Skin of body (tissue), 2 donors: ENCODE measurements around the gene FAF1. TPM values are rescaled to one million over a fixed set of nuclear protein-coding genes. Genes with fewer than 3 reads are reported as not detected.

ENCODE experiments used
- DNase-seq: peaks from one replicate; lab custom pipeline; 2025; lab: John Stamatoyannopoulos, UW
- total RNA-seq: library from RNA; depleted of rRNA; stranded (reverse); fragments of >200 nt; gene quantifications from one replicate; pipeline ENCODE4 v1.2.3, GENCODE V29; 2014

The FAF1 gene
- total RNA-seq, 1 donor from 2014 or later = 44.6 TPM

DNA sequence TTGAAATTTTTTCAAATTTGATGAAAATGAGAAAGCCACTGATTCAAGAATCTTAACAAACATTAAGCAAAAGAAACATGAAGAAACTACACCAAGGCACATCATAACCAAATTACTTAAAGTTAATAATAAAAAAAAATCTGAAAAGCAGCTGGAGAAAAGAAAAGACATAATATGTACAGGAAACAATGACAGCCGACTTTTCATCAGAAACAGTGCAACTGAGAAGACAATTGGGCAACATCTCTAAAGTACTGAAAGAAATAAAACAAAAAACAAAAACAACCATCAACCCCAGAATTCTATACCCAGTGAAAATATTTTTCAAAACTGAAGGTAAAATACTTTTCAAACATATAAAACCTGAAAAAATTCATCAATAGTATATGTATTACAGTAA, 463.1 kb downstream of the FAF1 start:
- DNase-seq = no peak

DNA sequence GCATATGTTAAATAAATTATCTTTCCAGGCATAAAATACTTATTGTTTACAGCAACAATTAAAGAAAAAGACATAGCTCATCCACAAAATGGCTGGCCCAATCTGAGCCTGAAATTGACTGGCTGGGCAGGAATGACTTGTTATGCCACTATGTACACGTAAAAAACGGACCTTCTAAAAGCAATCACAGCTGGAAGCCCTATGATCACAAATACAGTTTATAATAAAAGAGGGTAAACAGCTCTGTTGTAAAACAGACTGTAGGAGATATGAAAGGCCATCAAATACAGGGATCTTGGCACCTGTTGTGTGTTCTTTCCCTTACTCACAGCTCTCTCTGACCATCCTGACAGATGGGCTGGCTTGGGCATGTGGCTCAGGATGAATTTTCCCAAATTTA, 466.4 kb downstream of the FAF1 start:
- no peak for DNase-seq

DNA sequence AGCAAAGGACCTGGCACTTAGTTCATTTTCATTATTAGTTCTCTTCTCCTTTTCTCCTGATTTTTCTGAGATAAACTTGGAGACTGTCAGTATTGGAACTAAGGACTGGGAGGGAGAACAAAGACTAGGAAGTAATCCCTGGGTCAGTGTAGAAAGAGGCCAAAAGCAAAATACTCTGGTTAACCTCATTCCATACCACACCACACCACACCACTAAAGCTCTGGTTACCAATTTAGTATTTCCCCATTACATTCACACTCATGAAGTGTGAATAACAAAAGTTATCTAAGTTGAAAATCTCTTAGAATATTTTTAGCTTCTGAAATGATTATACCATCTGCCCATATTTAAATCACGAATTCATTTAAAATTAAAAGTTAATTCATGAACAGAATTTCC, 467.9 kb downstream of the FAF1 start:
- DNase-seq = no peak

DNA sequence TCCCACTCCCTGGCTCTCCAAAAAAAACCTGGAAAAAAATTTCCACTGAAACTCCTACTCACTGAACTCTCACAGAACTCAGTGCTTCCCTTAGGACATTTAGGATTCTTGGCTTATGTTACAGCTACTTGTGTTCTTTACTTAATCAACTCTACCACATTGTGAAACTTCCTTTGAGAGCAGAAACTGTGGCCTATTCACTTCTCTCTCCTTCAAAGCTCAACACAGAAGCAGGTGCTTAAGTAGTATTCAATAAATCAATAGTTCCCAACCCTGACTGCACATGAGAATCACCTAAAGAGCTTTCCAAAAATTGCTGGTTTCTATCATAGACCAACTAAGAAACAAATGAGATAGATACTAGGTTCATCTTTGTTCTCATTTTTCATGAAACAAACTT, 468.9 kb downstream of the FAF1 start:
- no peak for DNase-seq

DNA sequence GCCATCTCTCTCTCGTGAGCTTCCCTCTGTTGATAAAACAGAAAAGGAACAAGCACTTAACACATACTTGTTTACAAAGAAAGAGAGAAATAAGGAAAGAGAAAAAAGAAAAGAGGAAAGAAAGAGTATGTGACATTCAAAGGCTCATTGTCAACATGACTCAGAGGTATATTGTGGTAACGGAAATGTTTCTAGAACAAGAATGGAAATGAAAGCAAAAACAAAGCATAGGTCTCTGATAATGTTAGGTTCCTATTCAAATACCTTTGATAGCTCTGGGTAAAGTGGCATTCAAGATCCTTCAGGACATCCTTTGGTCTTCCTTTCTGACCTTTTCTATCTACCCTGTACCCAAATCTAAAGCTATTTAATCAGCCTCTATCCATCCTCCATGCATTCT, 469.4 kb downstream of the FAF1 start:
- DNase-seq = no peak

DNA sequence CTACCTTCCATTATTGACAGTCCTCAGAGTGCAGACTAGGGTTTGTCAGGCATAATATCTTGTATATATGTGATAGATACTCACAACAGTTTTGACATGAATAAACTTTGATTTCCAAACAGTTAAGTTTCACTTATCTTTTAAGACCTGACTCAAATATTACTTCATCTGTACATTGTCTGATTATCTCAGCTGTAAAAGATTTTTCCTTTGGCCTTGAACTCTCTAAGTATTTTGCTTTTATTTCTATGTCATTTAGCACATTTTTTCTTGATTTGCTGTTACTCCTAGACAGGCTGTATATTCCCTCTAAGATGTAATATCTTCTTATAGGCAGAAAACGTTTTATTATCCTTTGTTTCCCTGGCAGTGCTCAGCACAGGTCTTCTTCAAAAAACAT, 471.2 kb downstream of the FAF1 start:
- DNase-seq = no peak

DNA sequence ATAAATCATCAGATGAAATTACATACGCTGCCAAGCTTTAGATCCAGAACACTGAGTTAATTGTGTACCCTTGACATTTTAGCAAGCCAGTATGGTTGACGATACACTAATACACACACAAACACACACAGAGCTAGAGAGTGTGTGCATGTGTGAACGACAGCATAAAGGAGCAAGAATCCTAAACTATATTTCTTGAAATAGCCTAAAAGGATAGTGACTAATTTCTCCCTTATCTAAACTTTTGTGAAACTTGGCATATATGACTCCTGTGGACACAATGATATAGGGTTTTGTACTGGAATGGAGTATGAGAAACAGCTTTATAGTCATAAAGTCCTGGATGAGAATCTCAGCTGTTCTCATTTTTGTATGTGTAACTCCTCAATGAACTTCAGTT, 471.7 kb downstream of the FAF1 start:
- no peak for DNase-seq

DNA sequence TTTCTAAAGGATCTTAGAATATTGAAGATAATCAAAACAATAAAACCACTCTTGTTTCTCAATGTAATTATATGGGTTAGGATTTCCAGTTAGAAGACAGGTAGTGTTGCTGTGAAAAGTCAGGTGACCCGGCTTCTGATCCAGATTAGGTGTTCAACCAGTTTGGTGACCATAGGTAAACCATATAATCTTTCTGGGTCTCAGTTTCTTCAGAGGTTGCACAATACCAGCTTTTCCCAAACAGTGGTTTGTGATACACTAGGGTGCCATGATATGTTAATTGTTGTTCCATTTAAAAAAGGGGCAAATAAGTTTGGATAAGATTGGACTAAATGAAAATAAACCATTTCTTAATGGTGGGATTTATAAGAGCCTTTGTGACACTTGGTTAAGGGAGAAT, 472.3 kb downstream of the FAF1 start:
- DNase-seq = no peak

DNA sequence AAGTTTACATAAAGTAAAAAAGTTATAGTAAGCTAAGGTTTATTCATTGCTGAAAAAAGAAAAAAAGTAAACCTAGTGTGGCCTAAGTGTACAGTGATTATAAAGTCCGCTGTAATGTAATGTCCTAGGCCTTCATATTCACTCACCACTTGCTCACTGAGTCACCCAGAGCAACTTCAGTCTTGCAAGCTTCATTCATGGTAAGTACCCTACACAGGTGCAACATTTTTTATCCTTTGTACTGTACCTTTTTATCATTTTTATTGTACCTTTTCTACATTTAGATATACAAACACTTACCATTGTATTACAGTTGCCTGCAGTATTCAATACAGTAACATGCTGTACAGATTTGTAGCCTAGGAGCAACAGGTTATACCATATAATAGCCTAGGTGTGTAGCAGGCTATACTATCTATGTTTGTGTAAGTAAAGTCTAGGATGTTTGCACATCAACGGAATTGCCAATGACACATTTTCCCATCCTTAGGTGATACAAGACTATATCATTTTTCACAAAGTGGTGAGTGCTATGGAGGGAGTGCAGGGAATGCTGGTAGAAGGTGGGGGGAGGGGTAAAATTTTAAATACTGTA, 478.8 kb downstream of the FAF1 start:
- DNase-seq = no peak

DNA sequence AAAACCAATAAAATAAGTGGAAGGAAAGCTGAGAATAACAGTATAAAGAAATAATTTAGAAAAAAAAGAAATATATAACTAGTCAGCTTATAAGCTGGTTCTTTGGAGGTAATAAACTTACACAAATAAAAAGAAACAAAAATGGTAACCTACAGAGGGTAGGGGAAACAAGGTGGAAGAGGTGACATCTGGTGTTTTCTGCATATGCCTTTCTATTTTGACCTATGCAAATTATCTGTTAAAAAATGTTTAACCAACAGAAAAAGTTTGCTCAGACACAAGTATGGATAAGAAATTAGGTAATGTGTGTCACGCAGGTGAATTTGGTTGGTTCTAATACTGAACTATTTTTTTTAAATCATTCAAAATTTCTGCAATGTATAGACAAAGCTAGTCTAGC, 483.3 kb downstream of the FAF1 start:
- no peak for DNase-seq

DNA sequence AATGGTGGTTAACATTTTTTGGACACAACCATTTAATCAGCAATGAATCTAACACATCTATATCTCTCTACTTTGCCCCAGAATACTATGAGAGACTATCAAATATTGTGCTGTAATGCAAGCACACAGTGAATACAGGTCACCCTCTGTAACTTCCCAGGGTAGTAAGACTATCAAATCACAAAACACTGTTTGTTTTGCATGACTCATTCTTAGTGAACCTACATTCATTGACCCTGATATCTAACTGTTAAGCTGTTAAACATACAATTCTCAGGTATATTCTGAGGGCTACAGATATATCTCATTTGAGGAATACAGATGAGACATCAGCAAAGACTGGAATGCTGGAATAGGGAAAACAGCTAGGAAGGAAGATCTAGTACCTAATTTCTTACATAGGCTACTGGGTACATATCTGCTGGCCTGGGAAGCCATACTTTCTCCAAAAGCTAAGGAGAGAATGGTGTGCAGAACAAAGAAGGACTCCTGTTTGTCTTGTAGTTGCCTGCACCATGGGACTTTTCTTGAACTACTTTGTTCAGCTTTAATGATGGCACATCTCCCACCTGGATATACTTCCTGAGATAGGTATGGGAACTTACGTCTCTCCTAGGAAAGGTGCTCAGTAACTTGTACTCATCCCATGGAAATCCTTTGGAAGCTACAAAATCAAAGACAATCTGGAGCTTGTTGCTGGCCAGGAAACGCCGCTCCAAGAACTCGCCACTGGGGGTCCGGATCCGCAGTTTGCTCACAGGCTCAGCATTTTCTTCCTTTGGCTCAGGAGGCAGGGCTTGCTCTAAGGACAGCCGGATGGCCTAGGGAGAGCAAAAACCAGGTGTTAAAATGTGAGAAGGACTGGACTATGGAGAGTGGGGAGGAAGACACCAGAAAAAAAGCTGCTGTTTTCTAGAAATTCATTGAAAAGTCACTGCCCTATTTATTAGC, 484.9 kb downstream of the FAF1 start:
- no peak for DNase-seq

DNA sequence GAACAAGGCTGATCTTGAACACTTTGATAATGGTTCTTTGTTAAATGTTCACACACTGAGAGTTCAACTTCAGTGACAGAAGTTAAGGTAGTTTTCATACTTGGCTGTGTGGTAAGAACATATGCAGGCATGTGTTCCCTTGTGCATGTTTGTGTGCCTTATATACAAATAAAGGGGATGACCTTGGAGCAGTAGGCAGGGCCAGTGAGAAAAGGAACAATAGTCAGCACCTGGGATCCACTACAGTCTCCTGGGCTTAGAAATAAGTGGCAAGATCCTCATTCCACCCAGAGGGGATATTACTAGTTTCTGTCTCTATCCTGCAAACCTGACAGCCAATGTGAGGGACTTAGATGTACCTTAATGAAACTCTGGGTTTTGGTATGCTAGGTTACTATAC, 486.6 kb downstream of the FAF1 start:
- DNase-seq = no peak

DNA sequence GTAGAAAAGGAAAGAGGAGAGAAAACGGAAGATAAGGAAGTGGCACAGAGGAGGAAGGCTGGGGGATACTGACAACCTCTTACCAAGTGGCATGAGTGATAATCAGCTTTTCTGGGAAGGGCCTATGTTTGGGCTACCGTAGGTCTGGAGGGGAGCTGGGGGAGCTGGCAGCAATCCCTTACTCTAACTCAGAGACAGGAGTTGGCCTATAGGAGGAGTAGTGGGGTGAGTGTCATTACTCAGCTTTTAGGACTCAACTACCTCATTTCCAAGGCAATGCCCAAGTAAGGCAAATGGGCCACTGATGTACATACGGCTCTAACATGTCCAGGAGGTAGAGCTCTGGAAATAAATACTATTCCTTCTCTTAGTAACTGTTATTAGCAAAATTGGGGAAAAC, 488.1 kb downstream of the FAF1 start:
- DNase-seq = no peak

DNA sequence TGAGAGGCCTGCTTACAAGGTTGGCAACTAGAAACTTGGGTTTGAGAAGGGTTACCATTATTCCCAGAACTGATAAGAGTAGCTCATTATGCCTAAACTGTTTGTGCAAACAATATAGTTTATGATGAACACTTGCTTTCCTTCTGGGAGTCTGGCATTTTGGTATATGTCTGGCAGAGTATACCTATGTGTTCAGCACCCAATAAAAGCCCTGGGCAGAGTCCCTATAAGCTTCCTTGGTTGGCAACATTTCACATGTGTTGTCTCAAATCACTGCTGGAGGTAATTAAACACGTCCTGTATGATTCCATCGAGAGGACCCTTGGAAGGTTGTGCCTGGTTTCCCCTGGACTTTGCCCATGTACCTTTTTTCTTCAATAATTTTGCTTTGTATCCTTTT, 497.1 kb downstream of the FAF1 start:
- no peak for DNase-seq

DNA sequence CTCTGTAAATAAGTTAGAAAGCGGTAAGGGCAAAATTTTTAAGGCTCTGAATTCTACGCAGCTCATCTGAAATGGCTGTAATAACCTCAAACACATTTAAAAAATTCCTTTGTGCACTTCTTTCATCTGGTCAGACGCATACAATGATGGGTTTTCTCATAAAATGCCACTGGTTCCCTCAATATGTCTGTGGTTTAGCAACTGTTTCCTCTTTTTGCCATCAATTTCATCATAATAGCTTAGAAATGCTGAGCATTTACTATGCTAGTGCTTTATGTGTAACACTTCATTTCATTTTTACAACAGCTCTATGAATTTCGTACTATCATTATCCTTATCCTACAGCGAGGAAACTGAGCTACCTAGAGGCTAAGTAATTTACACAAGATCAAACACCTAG, 501.6 kb downstream of the FAF1 start:
- DNase-seq = no peak

DNA sequence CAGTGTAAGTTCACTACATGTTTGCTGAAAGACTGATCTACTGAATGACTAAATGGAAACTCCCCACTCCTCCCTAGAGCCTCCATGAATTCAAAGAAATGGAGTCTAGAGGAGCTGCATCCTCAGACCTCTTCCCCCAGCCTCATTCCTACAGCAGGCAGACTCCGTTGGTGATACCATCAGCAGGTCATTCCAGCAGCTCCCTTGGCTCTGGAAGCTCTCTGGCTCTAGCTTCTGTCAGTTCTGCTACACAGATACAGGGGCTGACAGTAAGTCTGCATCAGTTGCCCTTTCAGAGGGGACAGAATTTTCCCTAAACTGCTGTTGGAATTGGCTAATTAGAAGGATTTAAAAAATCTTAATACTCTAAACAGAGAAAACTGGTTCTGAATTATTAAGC, 505.2 kb downstream of the FAF1 start:
- DNase-seq = no peak

DNA sequence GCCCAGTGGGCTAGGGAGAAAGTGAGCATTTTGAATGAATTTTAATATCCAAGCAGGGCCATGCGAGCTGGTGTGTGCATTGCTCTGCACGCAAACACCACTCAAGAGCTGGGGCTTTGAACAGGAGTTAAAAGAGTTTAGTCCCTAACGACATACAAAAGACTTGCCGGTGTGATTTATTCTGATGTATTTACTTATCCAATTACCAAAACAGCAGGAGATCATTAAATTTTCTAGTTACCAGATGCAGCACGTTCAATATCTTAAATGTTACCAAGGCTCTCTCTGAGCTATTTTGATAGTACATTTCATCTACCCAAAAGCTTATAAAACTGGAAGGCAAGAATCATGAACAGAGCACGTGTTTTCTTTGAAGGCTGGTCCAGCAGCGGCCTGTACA, 506.8 kb downstream of the FAF1 start:
- no peak for DNase-seq

DNA sequence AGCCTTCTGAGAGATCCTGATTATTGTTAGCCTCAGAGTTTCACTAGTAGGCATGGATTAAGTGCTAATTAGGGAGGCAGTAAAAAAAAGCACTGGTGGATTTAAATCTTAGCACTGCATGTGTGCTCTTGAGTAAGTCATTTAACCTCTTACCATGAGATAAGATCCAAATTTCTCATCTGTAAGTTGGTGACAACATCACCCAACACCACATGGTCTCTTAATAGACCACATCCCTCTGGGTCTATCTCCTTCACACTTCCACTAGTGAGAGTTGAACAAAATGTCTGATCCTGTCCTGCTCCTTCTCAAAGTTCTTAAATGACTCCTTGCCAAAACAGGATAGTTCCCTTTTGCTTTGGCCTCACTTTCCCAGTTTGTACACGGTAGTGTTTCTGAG, 507.4 kb downstream of the FAF1 start:
- DNase-seq = no peak

DNA sequence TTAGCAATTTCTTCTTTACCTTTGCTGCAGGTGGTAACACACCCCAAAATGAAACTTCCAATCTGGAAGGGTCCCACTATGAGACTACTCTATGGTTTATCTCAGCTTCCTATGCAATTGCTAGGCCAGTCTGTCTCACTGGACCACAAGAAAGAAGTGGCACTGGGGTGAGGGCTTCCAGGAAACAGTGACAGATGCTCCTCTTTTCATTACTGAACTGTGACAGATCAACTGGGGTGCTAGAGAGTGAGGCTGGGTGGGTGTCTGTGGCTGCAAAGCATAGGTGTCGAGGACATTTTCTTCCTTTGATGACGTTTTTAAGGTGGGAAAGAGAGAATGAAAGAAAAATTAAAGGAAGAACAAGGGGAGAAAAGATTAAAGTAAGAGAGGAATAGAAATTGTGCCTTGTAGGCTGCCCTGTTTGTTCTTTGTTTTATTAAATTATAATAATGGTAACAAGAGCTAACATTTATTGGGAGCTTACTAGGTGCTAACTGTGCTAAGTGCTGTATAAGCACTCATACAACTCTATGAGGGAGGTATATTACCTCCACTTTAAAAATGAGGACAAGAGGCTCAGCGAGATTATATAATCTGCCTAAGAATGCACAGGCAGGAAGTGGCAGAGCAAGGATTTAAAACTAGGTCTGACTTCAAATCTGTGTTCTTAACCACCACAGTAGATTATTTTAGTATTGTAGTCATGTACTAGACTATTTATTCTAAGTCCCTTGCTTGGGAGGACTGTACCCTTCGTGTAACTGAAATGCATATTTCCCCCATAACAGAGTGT, 509.0 kb downstream of the FAF1 start:
- no peak for DNase-seq

DNA sequence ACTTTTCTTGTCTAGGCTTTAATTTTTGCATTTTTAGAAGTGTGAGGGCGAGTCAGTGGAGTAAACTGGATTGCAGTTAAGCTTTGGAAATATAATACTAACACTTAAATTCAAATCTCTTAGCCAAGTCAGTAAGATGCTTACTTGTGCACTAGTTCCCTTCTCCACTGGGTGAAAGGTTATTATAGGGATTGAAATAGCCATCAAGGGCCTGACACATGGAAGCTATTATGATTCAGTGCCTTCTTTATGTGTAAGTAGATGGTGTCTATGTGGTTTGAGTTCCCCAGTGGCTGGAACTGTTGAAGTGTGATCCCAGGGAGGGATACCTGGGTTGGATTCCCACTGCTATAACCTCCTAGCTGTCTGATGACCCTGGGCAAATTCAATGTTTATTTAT, 512.1 kb downstream of the FAF1 start:
- DNase-seq = no peak

DNA sequence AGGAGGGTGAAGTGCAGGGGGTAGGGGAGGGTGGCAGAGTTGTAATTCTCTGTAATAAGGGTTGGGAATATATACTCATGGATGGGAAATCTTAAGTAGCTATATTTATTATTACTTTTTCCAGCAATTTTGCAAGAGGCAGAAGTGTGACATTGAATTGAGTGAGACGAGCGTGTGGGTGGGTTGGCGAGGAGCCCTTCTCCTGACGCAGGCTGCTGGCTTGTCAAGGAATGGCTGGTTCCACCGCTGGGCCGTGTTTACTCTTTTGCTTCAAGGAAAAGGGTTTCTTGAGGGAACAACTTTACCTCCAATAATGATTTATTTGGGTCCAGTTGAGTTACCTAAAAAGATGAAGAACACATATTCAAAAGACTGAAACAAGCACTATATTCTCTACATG, 518.9 kb downstream of the FAF1 start:
- DNase-seq = no peak

DNA sequence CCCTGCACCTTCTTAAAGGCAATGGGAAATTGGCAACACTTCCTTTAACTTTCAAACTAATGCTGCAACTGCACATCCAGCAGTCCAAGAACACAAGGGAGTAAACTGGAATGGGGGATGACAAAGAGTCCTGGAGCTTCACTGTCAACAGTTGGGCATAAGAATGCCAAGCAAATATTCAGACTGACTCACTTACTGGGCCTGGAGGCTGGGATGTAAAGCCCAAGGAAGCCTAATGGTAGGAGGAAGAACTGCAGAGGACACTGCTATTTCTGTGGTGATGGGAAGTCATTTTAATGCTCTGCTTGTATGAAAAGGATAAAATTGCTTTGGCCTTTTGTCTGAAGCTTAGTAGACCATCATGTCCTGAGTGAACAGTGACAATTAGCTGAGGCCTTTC, 521.1 kb downstream of the FAF1 start:
- DNase-seq = no peak
